OCI-LY7 (cell line): Measurements from ENCODE around the gene EIF2AK3. TPM values are rescaled to one million over a fixed set of nuclear protein-coding genes. Genes with fewer than 3 reads are reported as not detected.

Experiments used
- BruUV-seq: library from RNA; stranded (reverse); fragments of 400-500 nt; replicated peaks from 2 replicates; lab custom pipeline; 2021; lab: Mats Ljungman, UMichigan
- CTCF ChIA-PET: fragments of 300-600 bp; sonication (Branson Sonifier 250); formaldehyde crosslinking; loops from one replicate; lab custom pipeline; 2022; ENCODE audit warnings: antibody characterized with exemption; ENCODE audit not compliant: unreplicated experiment; lab: Charles Lee
- POLR2A ChIA-PET: fragments of 300-600 bp; sonication (Branson Sonifier 250); formaldehyde crosslinking; loops from one replicate; lab custom pipeline; 2022; ENCODE audit warnings: antibody characterized with exemption; lab: Charles Lee
- DNase-seq: peaks from one replicate; pipeline ENCODE4 v3.0.0-alpha.2; 2015; ENCODE audit warnings: low spot score
- H2AFZ ChIP-seq: fragments of 200-600 bp; sonication (generic), shearing (Covaris generic); 2 replicates; pipeline ENCODE4 v1.6.1; 2014; ENCODE audit warnings: mild to moderate bottlenecking, antibody characterized with exemption, low read length, moderate library complexity
- H3K27ac ChIP-seq: fragments of 200-600 bp; sonication (generic); 2 replicates; pipeline ENCODE4 v1.5.1; 2014; ENCODE audit warnings: mixed run types, low read depth, mild to moderate bottlenecking, moderate library complexity, low read length, inconsistent platforms; ENCODE audit not compliant: poor library complexity, severe bottlenecking
- H3K36me3 ChIP-seq: fragments of 200-600 bp; sonication (generic); 2 replicates; pipeline ENCODE4 v1.6.1; 2014; ENCODE audit warnings: mild to moderate bottlenecking, antibody characterized with exemption, low read length, moderate library complexity, mixed read lengths; ENCODE audit not compliant: insufficient read depth
- H3K4me1 ChIP-seq: fragments of 200-600 bp; sonication (generic); 2 replicates; pipeline ENCODE4 v1.5.1; 2014; ENCODE audit warnings: mild to moderate bottlenecking, low read length; ENCODE audit not compliant: insufficient read depth, poor library complexity, severe bottlenecking
- H3K4me2 ChIP-seq: fragments of 200-600 bp; sonication (generic); 2 replicates; pipeline ENCODE4 v1.6.1; 2014; ENCODE audit warnings: mild to moderate bottlenecking, low read length
- H3K4me3 ChIP-seq: fragments of 200-600 bp; sonication (generic); 2 replicates; pipeline ENCODE4 v1.5.1; 2014; ENCODE audit warnings: mild to moderate bottlenecking, low read depth, low read length; ENCODE audit not compliant: poor library complexity, severe bottlenecking
- H3K79me2 ChIP-seq: fragments of 200-600 bp; sonication (generic); 2 replicates; pipeline ENCODE4 v1.6.1; 2016; ENCODE audit warnings: low read depth, mild to moderate bottlenecking, low read length, moderate library complexity, mixed read lengths; ENCODE audit not compliant: insufficient read depth
- H3K9me2 ChIP-seq: fragments of 200-600 bp; sonication (generic); 2 replicates; pipeline ENCODE4 v1.6.1; 2016; ENCODE audit warnings: mild to moderate bottlenecking, low read length, mixed read lengths; ENCODE audit not compliant: insufficient read depth
- H3K9me3 ChIP-seq: fragments of 200-600 bp; sonication (generic); 2 replicates; pipeline ENCODE4 v1.6.1; 2014; ENCODE audit warnings: mild to moderate bottlenecking, mixed run types, low read length, mixed read lengths
- H4K20me1 ChIP-seq: fragments of 200-600 bp; sonication (generic); 2 replicates; pipeline ENCODE4 v1.6.1; 2014; ENCODE audit warnings: mild to moderate bottlenecking, antibody characterized with exemption, low read length, moderate library complexity, mixed read lengths; ENCODE audit not compliant: insufficient read depth
- EZH2phosphoT487 ChIP-seq: fragments of 200-600 bp; sonication (generic); IDR thresholded peaks from 2 replicates; pipeline ENCODE4 v1.6.1; 2018; ENCODE audit warnings: low read depth, borderline replicate concordance, mild to moderate bottlenecking, mixed run types, antibody characterized with exemption, low read length, moderate library complexity, mixed read lengths
- intact Hi-C: fragments of 100-400 bp; cut with micrococcal nuclease; formaldehyde crosslinking; loops from one replicate; pipeline ENCODE4 v1.10.0; 2022; ENCODE audit not compliant: unreplicated experiment
- total RNA-seq, 2 experiments: library from RNA; depleted of rRNA in 1 of 2; stranded (reverse); fragments of >200 nt in 1 of 2; shearing (Covaris generic) in 1 of 2; gene quantifications; 2 replicates each; pipeline ENCODE4 v1.2.3, GENCODE V29; 2014 to 2022
- TF ChIP-seq, protein P1 (sequence below): fragments of 200-600 bp; sonication (generic); conservative IDR thresholded peaks from 2 replicates; pipeline ENCODE4 v1.5.1; 2014; ENCODE audit warnings: mild to moderate bottlenecking, antibody characterized with exemption, low read length, moderate library complexity, mixed read lengths

EIF2AK3 gene
- total RNA-seq, 2 experiments from 2014 or later, result 49.4 to 64.5 TPM

DNA sequence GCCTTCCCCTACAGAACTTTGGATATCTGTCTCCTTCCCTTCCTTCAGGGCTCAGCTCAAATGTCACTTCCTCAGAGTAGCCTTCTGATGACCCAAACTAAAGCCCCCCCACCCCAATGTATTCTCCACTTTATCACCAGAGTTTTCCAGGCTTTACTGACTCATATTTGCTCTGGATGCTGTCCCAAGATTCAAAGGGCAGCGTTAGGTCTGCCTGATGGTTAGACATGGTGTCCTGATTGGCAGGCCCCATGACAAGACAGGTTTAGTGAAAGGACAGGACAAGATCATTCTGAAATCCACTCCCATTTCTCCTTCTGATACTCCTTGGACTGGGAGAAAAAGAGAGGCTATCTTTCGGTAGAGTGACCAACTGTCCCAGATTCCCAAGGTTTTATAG, 41.6 kb upstream of the EIF2AK3 start:
- no peaks in the 10 kb centered on the region for H4K20me1 ChIP-seq
- no TSS peak for BruUV-seq
- CTCF ChIA-PET, result interaction anchor here (1.3 to 2.2 kb wide), 3 partner anchors 11 to 74 kb away, joined by 3 to 5 read pairs (median 4); no protein-coding TSS in a partner anchor

DNA sequence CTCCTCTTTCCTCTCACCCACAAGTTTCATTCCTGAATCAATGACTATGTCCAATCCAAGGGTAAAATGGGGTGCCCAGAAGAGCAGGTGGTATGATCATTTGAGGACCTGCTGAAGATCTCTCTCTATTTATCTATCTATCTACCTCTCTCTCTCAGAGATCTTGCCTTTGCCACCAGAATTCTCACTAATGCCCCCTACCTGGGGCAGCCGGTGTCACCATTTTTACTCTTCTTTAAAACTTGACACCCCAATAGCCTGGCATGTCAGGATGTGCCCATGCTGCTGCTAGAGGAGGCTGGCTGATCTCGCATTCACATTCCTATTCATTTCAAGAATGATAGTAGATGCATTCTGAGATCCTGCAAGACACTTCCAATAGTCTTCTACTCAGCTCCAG, 40.0 kb upstream of the EIF2AK3 start:
- H2AFZ ChIP-seq, result no peak overlapping the region
- H3K4me2 ChIP-seq, result no peak overlapping the region
- H3K4me1 ChIP-seq, result no peaks in the 10 kb centered on the region
- H3K9me2 ChIP-seq, result no peaks in the 10 kb centered on the region
- no peak overlapping the region for H3K27ac ChIP-seq
- ChIA-PET POLR2A (no interaction called here), CTCF (interaction anchor here (0.7 to 0.8 kb wide), 2 partner anchors 78 to 79 kb away, joined by 3 read pairs; no protein-coding TSS in a partner anchor)
- H3K4me3 ChIP-seq, result no peak overlapping the region
- no peak for DNase-seq
- H3K79me2 ChIP-seq, result no peaks in the 10 kb centered on the region
- no peaks in the 10 kb centered on the region for H3K9me3 ChIP-seq
- BruUV-seq, result no TSS peak
- H3K36me3 ChIP-seq, result no peaks in the 10 kb centered on the region
- intact Hi-C loops, result loop anchor here (10.0 kb wide), 1 partner anchor 182 kb away; no protein-coding TSS in a partner anchor
- H4K20me1 ChIP-seq, result no peaks in the 10 kb centered on the region
- TF ChIP-seq EZH2phosphoT487, result no peak
- TF ChIP-seq, protein P1, sequence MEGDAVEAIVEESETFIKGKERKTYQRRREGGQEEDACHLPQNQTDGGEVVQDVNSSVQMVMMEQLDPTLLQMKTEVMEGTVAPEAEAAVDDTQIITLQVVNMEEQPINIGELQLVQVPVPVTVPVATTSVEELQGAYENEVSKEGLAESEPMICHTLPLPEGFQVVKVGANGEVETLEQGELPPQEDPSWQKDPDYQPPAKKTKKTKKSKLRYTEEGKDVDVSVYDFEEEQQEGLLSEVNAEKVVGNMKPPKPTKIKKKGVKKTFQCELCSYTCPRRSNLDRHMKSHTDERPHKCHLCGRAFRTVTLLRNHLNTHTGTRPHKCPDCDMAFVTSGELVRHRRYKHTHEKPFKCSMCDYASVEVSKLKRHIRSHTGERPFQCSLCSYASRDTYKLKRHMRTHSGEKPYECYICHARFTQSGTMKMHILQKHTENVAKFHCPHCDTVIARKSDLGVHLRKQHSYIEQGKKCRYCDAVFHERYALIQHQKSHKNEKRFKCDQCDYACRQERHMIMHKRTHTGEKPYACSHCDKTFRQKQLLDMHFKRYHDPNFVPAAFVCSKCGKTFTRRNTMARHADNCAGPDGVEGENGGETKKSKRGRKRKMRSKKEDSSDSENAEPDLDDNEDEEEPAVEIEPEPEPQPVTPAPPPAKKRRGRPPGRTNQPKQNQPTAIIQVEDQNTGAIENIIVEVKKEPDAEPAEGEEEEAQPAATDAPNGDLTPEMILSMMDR, result peak; percentile 38; the same call in 1 of the 2 replicates

More for the DNA sequence above, 41.6 kb upstream of the EIF2AK3 start:
- no peak overlapping the region for H3K4me2 ChIP-seq
- TF ChIP-seq EZH2phosphoT487, result no peak
- TF ChIP-seq, protein P1, result no peak
- no peak overlapping the region for H2AFZ ChIP-seq
- H3K27ac ChIP-seq, result no peak overlapping the region
- H3K9me2 ChIP-seq, result no peaks in the 10 kb centered on the region
- POLR2A ChIA-PET, result interaction anchor here (0.7 to 2.3 kb wide), 3 partner anchors 14 to 75 kb away, joined by 3 to 4 read pairs (median 3); no protein-coding TSS in a partner anchor
- H3K79me2 ChIP-seq, result no peaks in the 10 kb centered on the region
- H3K4me3 ChIP-seq, result no peak overlapping the region
- intact Hi-C loops, result loop anchor here (1.0 to 10.0 kb wide), 2 partner anchors 78 to 184 kb away; no protein-coding TSS in a partner anchor
- DNase-seq, result no peak
- no peaks in the 10 kb centered on the region for H3K4me1 ChIP-seq
- no peaks in the 10 kb centered on the region for H3K36me3 ChIP-seq
- H3K9me3 ChIP-seq, result no peaks in the 10 kb centered on the region

GRCh38 chr2:88666576-88666975, 39.3 kb upstream of the EIF2AK3 start:
- no peak for DNase-seq
- Histone ChIP-seq H3K36me3 (no peaks in the 10 kb centered on the region), H3K4me2 (no peak overlapping the region), H3K79me2 (no peaks in the 10 kb centered on the region), H4K20me1 (no peaks in the 10 kb centered on the region), H2AFZ (no peak overlapping the region), H3K9me3 (no peaks in the 10 kb centered on the region), H3K4me3 (no peak overlapping the region), H3K27ac (no peak overlapping the region), H3K9me2 (no peaks in the 10 kb centered on the region), H3K4me1 (no peaks in the 10 kb centered on the region)
- intact Hi-C loops, result loop anchor here (10.0 kb wide), 1 partner anchor 182 kb away; no protein-coding TSS in a partner anchor
- CTCF ChIA-PET, result no interaction called here
- no peak for TF ChIP-seq EZH2phosphoT487
- no TSS peak for BruUV-seq
- POLR2A ChIA-PET, result no interaction called here
